Pancreas (tissue), 10 donors: ENCODE results near the gene FGD5. TPM values are rescaled to one million over a fixed set of nuclear protein-coding genes. Genes with fewer than 3 reads are reported as not detected.

Experiments
- ATAC-seq, 4 donors: fragments of 200-7000 bp; cut with Tn5 transposase; one replicate each; pipeline versions ENCODE4 v1.8.0 to v1.9.1; 2020; ENCODE audit warnings: mild to moderate bottlenecking in 4 of 4, moderate library complexity in 4 of 4
- DNase-seq, 6 donors: peaks; one replicate each; pipeline ENCODE4 v3.0.0-alpha.2; 2020
- FAIRE-seq: peaks from 2 replicates; lab custom pipeline; 2012; peaks lifted over from hg19 to GRCh38; lab: Jason Lieb, UNC
- H3K27ac ChIP-seq, 4 donors: fragments of 200-600 bp; sonication (generic); 1 replicate in 3 of 4; 2 replicates in 1 of 4; pipeline versions ENCODE4 v1.5.0 to v1.8.0; 2020
- H3K27me3 ChIP-seq, 4 donors: fragments of 200-600 bp; one replicate each; pipeline ENCODE4 v1.8.0; 2021
- H3K36me3 ChIP-seq, 3 donors: fragments of 200-600 bp; sonication (generic) in 1 of 3; one replicate each; pipeline versions ENCODE4 v1.5.0 to v1.8.0; 2020 to 2021
- H3K4me1 ChIP-seq, 3 donors: fragments of 200-600 bp; one replicate each; pipeline ENCODE4 v1.8.0; 2021
- H3K4me3 ChIP-seq, 4 donors: fragments of 200-600 bp; sonication (generic) in 2 of 4; one replicate each; pipeline versions ENCODE4 v1.5.0 to v1.8.0; 2020 to 2021
- H3K9me3 ChIP-seq, 4 donors: fragments of 200-600 bp; one replicate each; pipeline ENCODE4 v1.8.0; 2021
- WGBS, 2 donors: extraction: QIAGEN DNeasy Blood & Tissue Kit; methylation state at CpG; one replicate each; pipeline ENCODE4 v1.1.7; 2013; 5-methylcytosine and 5-hydroxymethylcytosine counted together
- intact Hi-C, 3 donors: fragments of 100-400 bp; cut with DNase I; formaldehyde crosslinking; loops; one replicate each; pipeline versions ENCODE4 v1.11.1 to v1.14.2; 2022
- polyA plus RNA-seq, 2 donors: library from polyadenylated mRNA; stranded (reverse); fragments of 200-250 nt; gene quantifications; one replicate each; pipeline ENCODE4 v1.2.3, GENCODE V29; 2013
- total RNA-seq, 6 donors: library from RNA; stranded (reverse); fragmentation: NEBNext Ultra II Directional in 4 of 6; extraction: Animal tissue kit (Norgen Biotek cat#: 25700) in 4 of 6; gene quantifications; one replicate each; pipeline versions ENCODE4 v1.2.1 to v1.2.4, GENCODE V29; 2021 to 2023
- TF ChIP-seq, protein P1 (sequence below), 4 donors: fragments of 200-600 bp; sonication (generic) in 3 of 4; IDR thresholded peaks; one replicate each; pipeline versions ENCODE4 v1.5.0 to v1.8.0; 2021; ENCODE audit warnings: antibody characterized with exemption in 4 of 4
- donor health status: healthy with polysubstance abuse.
- donor health status: DM: no; HTN: no; CAD: no; lungs with moderate emphysema.
- donor health status: DM: no; HTN: no; CAD: no.
- donor health status: control.
- donor health status: control.
- donor health status: Bipolar disorder and iron deficiency.
- donor health status: DM: yes; HTN: yes; CAD: no.
- donor health status: DM: no; HTN: no; CAD: no.
- donor health status: DM: no; HTN: no; CAD: no.
- donor health status: DM: yes; HTN: yes; CAD: no.

The FGD5 gene
- total and polyA plus RNA-seq, 8 donors, result 2.2 to 7.1 (median 3.3) TPM

DNA sequence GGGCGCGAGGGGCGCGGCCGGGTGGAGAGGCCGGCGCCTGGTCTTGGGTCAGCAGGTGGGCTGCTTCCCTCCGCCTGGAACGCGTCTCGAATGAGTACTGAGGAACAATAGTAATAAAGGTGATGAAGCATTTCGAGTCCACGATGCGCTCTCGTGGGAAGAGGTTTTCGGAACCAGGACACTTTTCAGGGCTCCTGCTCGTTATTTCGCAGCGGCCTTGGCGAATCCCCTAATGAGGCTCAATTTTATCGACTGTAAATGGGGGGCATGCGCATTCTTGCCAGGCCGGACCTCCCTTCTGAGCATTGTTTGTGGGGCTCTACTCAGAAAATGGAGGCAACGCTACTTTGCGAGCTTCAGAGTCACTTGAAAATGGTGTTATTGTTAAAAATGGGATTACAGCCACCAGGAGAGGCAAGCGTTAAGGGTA is 129.9 kb downstream of the FGD5 start:
- H3K4me3 ChIP-seq, result peak overlapping the region; percentile 66 to 91 (median 89)
- TF ChIP-seq, protein P1, sequence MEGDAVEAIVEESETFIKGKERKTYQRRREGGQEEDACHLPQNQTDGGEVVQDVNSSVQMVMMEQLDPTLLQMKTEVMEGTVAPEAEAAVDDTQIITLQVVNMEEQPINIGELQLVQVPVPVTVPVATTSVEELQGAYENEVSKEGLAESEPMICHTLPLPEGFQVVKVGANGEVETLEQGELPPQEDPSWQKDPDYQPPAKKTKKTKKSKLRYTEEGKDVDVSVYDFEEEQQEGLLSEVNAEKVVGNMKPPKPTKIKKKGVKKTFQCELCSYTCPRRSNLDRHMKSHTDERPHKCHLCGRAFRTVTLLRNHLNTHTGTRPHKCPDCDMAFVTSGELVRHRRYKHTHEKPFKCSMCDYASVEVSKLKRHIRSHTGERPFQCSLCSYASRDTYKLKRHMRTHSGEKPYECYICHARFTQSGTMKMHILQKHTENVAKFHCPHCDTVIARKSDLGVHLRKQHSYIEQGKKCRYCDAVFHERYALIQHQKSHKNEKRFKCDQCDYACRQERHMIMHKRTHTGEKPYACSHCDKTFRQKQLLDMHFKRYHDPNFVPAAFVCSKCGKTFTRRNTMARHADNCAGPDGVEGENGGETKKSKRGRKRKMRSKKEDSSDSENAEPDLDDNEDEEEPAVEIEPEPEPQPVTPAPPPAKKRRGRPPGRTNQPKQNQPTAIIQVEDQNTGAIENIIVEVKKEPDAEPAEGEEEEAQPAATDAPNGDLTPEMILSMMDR (IDR thresholded peaks at IDR 0.05), result no peak
- WGBS, 2 donors, result 1 to 2% methylated on average over 26 of the region's 26 CpGs
- H3K9me3 ChIP-seq, result no peaks in the 10 kb centered on the region
- DNase-seq (no peak), FAIRE-seq (no peak), ATAC-seq (no peak)
- H3K27ac ChIP-seq, result peak overlapping the region in 3 of 4 donors; percentile 93 to 98 (median 98)
- H3K27me3 ChIP-seq, result no peaks in the 10 kb centered on the region
- peaks cover 8 to 22% (median 19%) of the 10 kb centered on the region in 3 donors for H3K4me1 ChIP-seq
- intact Hi-C loops, result no loop called here
- peaks cover 0 to 18% (median 3%) of the 10 kb centered on the region in 3 donors for H3K36me3 ChIP-seq

DNA sequence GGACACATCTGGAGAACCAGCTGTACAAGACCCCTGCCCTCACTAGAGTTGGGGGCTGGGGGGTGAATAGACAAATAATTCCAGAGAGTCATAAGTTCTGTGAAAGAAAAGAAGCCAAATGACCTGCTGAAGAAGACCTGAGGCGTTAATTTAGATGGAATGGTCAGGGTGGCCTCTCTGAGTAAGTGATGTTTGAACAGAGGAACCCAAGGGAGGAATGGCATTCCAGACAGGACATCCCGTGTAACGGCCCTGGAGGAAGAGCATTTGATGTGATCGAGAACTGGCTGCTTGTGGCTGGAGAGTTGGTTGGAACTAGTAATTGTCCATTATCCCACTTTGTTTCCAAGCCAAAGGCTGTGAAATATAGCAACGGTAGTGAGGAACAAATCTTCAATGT is 130.4 kb downstream of the FGD5 start:
- intact Hi-C loops, result no loop called here
- WGBS, 2 donors, result 38 to 46% methylated on average over 5 of the region's 5 CpGs
- no peak for FAIRE-seq

DNA sequence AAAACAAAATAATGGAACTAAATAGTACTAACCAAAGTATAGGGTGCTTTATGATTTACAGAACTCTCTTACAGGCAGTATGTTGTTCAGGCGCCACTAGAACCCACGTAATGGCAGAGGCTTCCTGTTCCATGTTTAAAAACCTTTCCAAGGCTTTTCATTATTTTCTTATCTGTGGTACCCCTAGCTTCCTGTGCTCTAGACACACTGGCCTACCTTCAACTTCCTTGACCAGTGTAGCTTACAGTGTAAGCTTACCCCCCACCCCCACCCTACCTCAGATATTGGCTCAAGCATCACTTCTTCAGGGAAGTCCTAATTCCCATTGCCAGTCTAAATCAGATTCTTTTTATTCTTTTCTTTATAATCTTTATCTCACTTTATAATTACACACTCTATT is 131.5 kb downstream of the FGD5 start:
- Histone ChIP-seq H3K4me3 (no peak overlapping the region), H3K27me3 (no peaks in the 10 kb centered on the region), H3K9me3 (no peaks in the 10 kb centered on the region), H3K36me3 (peaks cover 0 to 4% (median 0%) of the 10 kb centered on the region in 3 donors), H3K4me1 (peaks cover 8 to 18% (median 14%) of the 10 kb centered on the region in 3 donors), H3K27ac (no peak overlapping the region)
- TF ChIP-seq, protein P1 (IDR thresholded peaks at IDR 0.05), result no peak
- intact Hi-C loops, result no loop called here
- FAIRE-seq (no peak), ATAC-seq (no peak), DNase-seq (no peak)
- WGBS, 2 donors, result 91 to 95% methylated on average over 2 of the region's 2 CpGs

More for the DNA sequence above, 130.4 kb downstream of the FGD5 start:
- Histone ChIP-seq H3K27ac (peak overlapping the region in 3 of 4 donors; percentile 93 to 98 (median 98)), H3K36me3 (peaks cover 0 to 15% (median 2%) of the 10 kb centered on the region in 3 donors), H3K4me3 (peak overlapping the region in 3 of 4 donors; percentile 66 to 91 (median 87)), H3K27me3 (no peaks in the 10 kb centered on the region), H3K9me3 (no peaks in the 10 kb centered on the region), H3K4me1 (peaks cover 8 to 20% (median 16%) of the 10 kb centered on the region in 3 donors)
- TF ChIP-seq, protein P1 (IDR thresholded peaks at IDR 0.05), result no peak
- ATAC-seq, result no peak
- no peak for DNase-seq

DNA sequence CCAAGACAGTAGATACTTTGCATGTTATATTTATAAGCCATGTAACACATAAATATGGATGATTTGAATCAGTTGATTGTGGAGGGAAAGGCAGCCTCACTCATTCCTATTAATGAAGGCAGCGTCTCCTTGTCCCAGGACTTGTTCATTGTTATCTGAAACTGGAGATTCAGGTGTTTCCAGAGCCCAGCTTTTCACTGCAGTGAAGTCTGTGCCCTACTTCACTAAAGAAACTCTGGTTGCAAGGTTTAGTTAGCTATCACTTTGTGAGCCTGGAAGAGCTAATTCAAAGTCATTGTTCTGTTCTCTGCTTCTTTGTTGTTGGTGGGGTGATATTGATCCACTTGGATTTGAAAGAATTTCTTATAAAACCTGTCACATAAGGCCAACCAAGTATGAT is 138.4 kb downstream of the FGD5 start:
- ATAC-seq, result peak in 1 of 4 donors; percentile 36
- no peak for DNase-seq
- Histone ChIP-seq H3K36me3 (no peaks in the 10 kb centered on the region), H3K4me1 (peaks cover 0 to 7% (median 5%) of the 10 kb centered on the region in 3 donors), H3K27ac (no peak overlapping the region), H3K9me3 (no peaks in the 10 kb centered on the region), H3K27me3 (no peaks in the 10 kb centered on the region), H3K4me3 (no peak overlapping the region)
- intact Hi-C loops, result no loop called here
- TF ChIP-seq, protein P1 (IDR thresholded peaks at IDR 0.05), result no peak
- 44 to 46% methylated on average over 1 of the region's 1 CpG for WGBS, 2 donors
- FAIRE-seq, result no peak

DNA sequence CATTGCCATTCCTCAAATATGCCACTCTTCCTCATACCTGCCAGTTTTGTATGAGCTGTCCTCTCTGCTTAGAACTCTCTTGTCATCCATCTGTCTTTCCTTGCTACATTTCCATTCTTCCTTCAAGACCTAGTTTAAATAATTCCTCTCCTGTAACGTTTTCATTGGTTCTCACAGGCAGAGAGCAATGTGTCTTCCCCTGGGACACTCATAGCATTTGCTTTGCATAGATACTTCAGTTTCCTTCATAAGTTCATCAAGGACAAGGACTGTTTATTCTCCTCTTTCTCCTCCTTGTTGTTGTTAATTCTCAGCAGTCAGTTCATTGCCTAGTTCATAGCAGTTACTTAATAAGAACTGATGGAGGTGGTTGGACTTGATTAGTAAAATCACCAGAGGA is 139.2 kb downstream of the FGD5 start:
- H3K9me3 ChIP-seq, result no peaks in the 10 kb centered on the region
- ATAC-seq (no peak), DNase-seq (no peak), FAIRE-seq (no peak)
- TF ChIP-seq, protein P1 (IDR thresholded peaks at IDR 0.05), result no peak
- H3K27ac ChIP-seq, result no peak overlapping the region
- no peaks in the 10 kb centered on the region for H3K36me3 ChIP-seq
- peaks cover 0 to 7% (median 5%) of the 10 kb centered on the region in 3 donors for H3K4me1 ChIP-seq
- intact Hi-C loops, result no loop called here
- H3K27me3 ChIP-seq, result no peaks in the 10 kb centered on the region
- H3K4me3 ChIP-seq, result no peak overlapping the region
- WGBS, 2 donors, result 33 to 48% methylated on average over 1 of the region's 1 CpG
